HepG2 (cell line): Measurements from ENCODE around the gene GPHN. TPM values are rescaled to one million over a fixed set of nuclear protein-coding genes. Genes with fewer than 3 reads are reported as not detected.

Source experiments
- ATAC-seq: fragments of 200-7000 bp; cut with Tn5 transposase; 3 replicates; pipeline ENCODE4 v1.9.1; 2020; ENCODE audit warnings: mild to moderate bottlenecking, moderate library complexity
- BruUV-seq: library from RNA; stranded (reverse); fragments of 400-500 nt; replicated peaks from 2 replicates; lab custom pipeline; 2021; lab: Mats Ljungman, UMichigan
- CTCF ChIA-PET: fragments of 300-600 bp; formaldehyde crosslinking; extraction: SDS; loops from one replicate; lab custom pipeline; 2021; ENCODE audit warnings: low total read pairs, inconsistent platforms, low intra/inter-chr PET ratio; lab: Yijun Ruan, JAX
- POLR2A ChIA-PET: fragments of 350-600 bp; sonication (Branson Sonifier 250); formaldehyde crosslinking; loops from one replicate; lab custom pipeline; 2020; ENCODE audit warnings: antibody characterized with exemption, inconsistent platforms; lab: Yijun Ruan, JAX
- DNase-seq: peaks from one replicate; pipeline ENCODE4 v3.0.0-alpha.2; 2015; ENCODE audit warnings: low spot score
- FAIRE-seq: peaks from 3 replicates; lab custom pipeline; 2011; peaks lifted over from hg19 to GRCh38; lab: Jason Lieb, UNC
- H2AFZ ChIP-seq: one replicate; pipeline ENCODE4 v1.6.1; 2011; ENCODE audit warnings: low read length, inconsistent platforms
- H3K27ac ChIP-seq: fragments of 300-600 bp; 3 replicates; pipeline ENCODE4 v1.8.0; 2011; ENCODE audit warnings: mixed run types, mild to moderate bottlenecking, mixed read lengths, low read length, inconsistent platforms; ENCODE audit not compliant: insufficient read depth; ENCODE audit errors: extremely low read length
- H3K27me3 ChIP-seq, 2 experiments: fragments of 200-600 bp in 1 of 2; 2 replicates in 1 of 2; 3 replicates in 1 of 2; pipeline versions ENCODE4 v1.6.0 to v1.8.0; 2011; ENCODE audit warnings: low read length in 2 of 2, mild to moderate bottlenecking in 2 of 2, moderate library complexity in 2 of 2, inconsistent platforms in 1 of 2; ENCODE audit not compliant: insufficient read depth in 2 of 2, control insufficient read depth in 1 of 2
- H3K36me3 ChIP-seq, 2 experiments: fragments of 200-600 bp in 1 of 2; replicated peaks in 1 of 2; 2 replicates in 1 of 2; 3 replicates in 1 of 2; pipeline versions ENCODE4 v1.5.1 to v1.8.0; 2011; ENCODE audit warnings: low read length in 2 of 2, inconsistent platforms in 1 of 2; ENCODE audit not compliant: insufficient read depth in 2 of 2, control insufficient read depth in 1 of 2
- H3K4me1 ChIP-seq: 2 replicates; pipeline ENCODE4 v1.5.1; 2012; ENCODE audit warnings: low read length, inconsistent platforms; ENCODE audit not compliant: insufficient read depth
- H3K4me2 ChIP-seq: 2 replicates; pipeline ENCODE4 v1.6.0; 2011; ENCODE audit warnings: low read depth, low read length, inconsistent platforms
- H3K4me3 ChIP-seq, 3 experiments: fragments of 200-600 bp in 1 of 3; sonication (generic), shearing (Covaris generic) in 1 of 3; replicated peaks in 1 of 3; 2 replicates each; pipeline ENCODE4 v1.5.1; 2011 to 2016; ENCODE audit warnings: low read length in 3 of 3, inconsistent platforms in 2 of 3, low read depth in 2 of 3, mild to moderate bottlenecking in 2 of 3, control low read depth in 1 of 3, mixed read lengths in 1 of 3; ENCODE audit not compliant: insufficient read depth in 1 of 3
- H3K79me2 ChIP-seq: one replicate; pipeline ENCODE4 v1.6.1; 2011; ENCODE audit warnings: low read length, inconsistent platforms; ENCODE audit not compliant: insufficient read depth
- H3K9ac ChIP-seq: 2 replicates; pipeline ENCODE4 v1.6.0; 2011; ENCODE audit warnings: mild to moderate bottlenecking, low read depth, low read length, inconsistent platforms; ENCODE audit not compliant: insufficient read depth
- H3K9me3 ChIP-seq: 2 replicates; pipeline ENCODE4 v1.5.1; 2012; ENCODE audit warnings: mild to moderate bottlenecking, low read length
- H4K20me1 ChIP-seq: 2 replicates; pipeline ENCODE4 v1.6.0; 2011; ENCODE audit warnings: inconsistent platforms, mild to moderate bottlenecking, low read length, moderate library complexity; ENCODE audit not compliant: insufficient read depth
- CTCF ChIP-seq: sonication (generic); formaldehyde crosslinking; IDR thresholded peaks from 2 replicates; pipeline ENCODE4 v1.5.0; 2020; ENCODE audit warnings: mild to moderate bottlenecking, missing genetic modification reagents, moderate library complexity
- HNF1B ChIP-seq: sonication (generic); formaldehyde crosslinking; IDR thresholded peaks from 2 replicates; pipeline ENCODE4 v1.5.1; 2020; ENCODE audit warnings: mild to moderate bottlenecking, moderate library complexity, missing genetic modification reagents
- MEF2D ChIP-seq: sonication (generic); formaldehyde crosslinking; IDR thresholded peaks from 2 replicates; pipeline ENCODE4 v1.5.1; 2020; ENCODE audit warnings: mild to moderate bottlenecking, missing genetic modification reagents
- NFATC3 ChIP-seq: sonication (generic); formaldehyde crosslinking; IDR thresholded peaks from 2 replicates; pipeline ENCODE4 v1.5.1; 2020; ENCODE audit warnings: mild to moderate bottlenecking, missing genetic modification reagents
- RCOR2 ChIP-seq: IDR thresholded peaks from 2 replicates; pipeline ENCODE4 v1.6.1; 2016; ENCODE audit warnings: missing biosample characterization, missing genetic modification reagents
- SMAD9 ChIP-seq: sonication (generic); formaldehyde crosslinking; IDR thresholded peaks from 2 replicates; pipeline ENCODE4 v1.5.1; 2020; ENCODE audit warnings: mild to moderate bottlenecking, missing genetic modification reagents
- SMC3 ChIP-seq: IDR thresholded peaks from 2 replicates; pipeline ENCODE4 v1.6.1; 2011; ENCODE audit warnings: low read length, improper control_type of control experiment
- SSRP1 ChIP-seq: IDR thresholded peaks from 2 replicates; pipeline ENCODE4 v1.6.1; 2016; ENCODE audit warnings: control low read depth
- STAG1 ChIP-seq: sonication (generic); formaldehyde crosslinking; IDR thresholded peaks from 2 replicates; pipeline ENCODE4 v1.4.0; 2020; ENCODE audit warnings: missing genetic modification reagents
- SYNCRIP ChIP-seq: fragments of 200-400 bp; formaldehyde crosslinking; IDR thresholded peaks from 2 replicates; pipeline ENCODE4 v1.6.1; 2018; ENCODE audit warnings: mild to moderate bottlenecking, low read depth, low read length; ENCODE audit not compliant: insufficient read depth
- ZFY ChIP-seq: sonication (generic); formaldehyde crosslinking; IDR thresholded peaks from 2 replicates; pipeline ENCODE4 v1.4.0; 2020; ENCODE audit warnings: missing genetic modification reagents
- ZNF160 ChIP-seq: sonication (generic); formaldehyde crosslinking; IDR thresholded peaks from 2 replicates; pipeline ENCODE4 v1.8.0; 2022; ENCODE audit warnings: mild to moderate bottlenecking, inconsistent platforms, missing genetic modification reagents
- ZNF260 ChIP-seq: sonication (generic); formaldehyde crosslinking; IDR thresholded peaks from 2 replicates; pipeline ENCODE4 v1.4.0; 2020; ENCODE audit warnings: missing genetic modification reagents, low read depth, mild to moderate bottlenecking, borderline replicate concordance
- ZNF564 ChIP-seq: sonication (generic); formaldehyde crosslinking; IDR thresholded peaks from 2 replicates; pipeline ENCODE4 v1.8.1; 2023; ENCODE audit warnings: mild to moderate bottlenecking, missing genetic modification reagents
- ZNF639 ChIP-seq: conservative IDR thresholded peaks from 2 replicates; pipeline ENCODE4 v1.6.1; 2018; ENCODE audit warnings: missing genetic modification reagents
- WGBS: methylation state at CpG from one replicate; pipeline ENCODE4 v1.1.6; 2017; ENCODE audit warnings: low lambda C conversion rate; 5-methylcytosine and 5-hydroxymethylcytosine counted together
- in situ Hi-C: cut with HindIII; loops from 2 replicates; pipeline ENCODE4 v1.10.0; 2017; ENCODE audit warnings: low pct_unique_long_range_greater_than_20kb; ENCODE audit not compliant: extremely low pct_ligation_motif_present
- intact Hi-C: fragments of 100-400 bp; cut with micrococcal nuclease; formaldehyde crosslinking; loops from one replicate; pipeline ENCODE4 v1.10.0; 2022; ENCODE audit not compliant: unreplicated experiment
- polyA plus RNA-seq, 8 experiments: library from polyadenylated mRNA; depleted of rRNA in 3 of 8; stranded (reverse) in 7 of 8; unstranded in 1 of 8; fragments of >200 nt; fragmentation: Illumina TruSeq in 4 of 8; extraction: Trizol in 4 of 8; gene quantifications; 2 replicates each; pipeline versions ENCODE4 v1.2.1 to v1.2.3, GENCODE V29; 2011 to 2016; ENCODE audit warnings: low read depth in 4 of 8, missing spikeins in 1 of 8, mixed read lengths in 1 of 8; ENCODE audit not compliant: insufficient read depth in 1 of 8
- total RNA-seq, 5 experiments: library from RNA; depleted of rRNA; stranded (reverse); fragments of >200 nt; fragmentation: Illumina TruSeq; extraction: Trizol; gene quantifications; 2 replicates each; pipeline ENCODE4 v1.2.3, GENCODE V29; 2016; ENCODE audit warnings: low read depth in 1 of 5

Gene GPHN
- total and polyA plus RNA-seq, 2 of the 13 experiments (the other 11 are each of a cell fraction or from before 2014, with no cell fraction given) = 12.7 to 19.2 TPM

GRCh38 chr14:66662374-66662773 lies 154.4 kb downstream of the GPHN start:
- no peak overlapping the region for H2AFZ ChIP-seq
- H3K9ac ChIP-seq = no peak overlapping the region
- no peak overlapping the region for H3K4me3 ChIP-seq
- H3K9me3 ChIP-seq = peaks cover 15% of the 10 kb centered on the region
- 77% methylated on average over 4 of the region's 4 CpGs for WGBS
- H3K27me3 ChIP-seq = no peaks in the 10 kb centered on the region
- H4K20me1 ChIP-seq = no peaks in the 10 kb centered on the region
- H3K79me2 ChIP-seq = no peaks in the 10 kb centered on the region
- DNase-seq (peak; percentile 10), ATAC-seq (peak; percentile 61; the same call in 2 of the 3 replicates), FAIRE-seq (peak; percentile 71)
- H3K36me3 ChIP-seq = no peaks in the 10 kb centered on the region
- intact Hi-C loops (loop anchor here (1.0 to 5.0 kb wide), 3 partner anchors 38 to 260 kb away; no protein-coding TSS in a partner anchor), in situ Hi-C loops (no loop called here)
- TF ChIP-seq SMC3 (peak; percentile 35; the same call in 1 of the 2 replicates), CTCF (peak; percentile 57), STAG1 (CRISPR knock-in tag) (peak; percentile 64), SYNCRIP (no peak)
- no peaks in the 10 kb centered on the region for H3K4me1 ChIP-seq
- no TSS peak for BruUV-seq
- H3K27ac ChIP-seq = no peak overlapping the region
- ChIA-PET CTCF (interaction anchor here (0.7 to 1.6 kb wide), 3 partner anchors 38 to 260 kb away, joined by 3 to 9 read pairs (median 9); no protein-coding TSS in a partner anchor), POLR2A (no interaction called here)
- H3K4me2 ChIP-seq = no peak overlapping the region

- 95% methylated on average over 1 of the region's 1 CpG for WGBS
- no peak for FAIRE-seq
- TF ChIP-seq HNF1B (CRISPR knock-in tag) (no peak), ZNF639 (no peak), ZNF564 (CRISPR knock-in tag) (no peak), ZNF260 (CRISPR knock-in tag) (no peak), NFATC3 (CRISPR knock-in tag) (no peak), ZFY (CRISPR knock-in tag) (no peak), SSRP1 (CRISPR knock-in tag) (no peak), ZNF160 (CRISPR knock-in tag) (no peak), MEF2D (CRISPR knock-in tag) (no peak), RCOR2 (CRISPR knock-in tag) (no peak), SMAD9 (no peak)
These were observed 169.8 kb downstream of the GPHN start for GRCh38 chr14:66677780-66678179.

More at GRCh38 chr14:66677780-66678179, 169.8 kb downstream of the GPHN start:
- Histone ChIP-seq H3K9me3 (peaks cover 18% of the 10 kb centered on the region), H3K36me3 (no peaks in the 10 kb centered on the region), H3K4me2 (no peak overlapping the region), H2AFZ (no peak overlapping the region), H3K27me3 (no peaks in the 10 kb centered on the region), H3K4me3 (no peak overlapping the region), H3K27ac (no peak overlapping the region), H3K79me2 (peaks cover 7% of the 10 kb centered on the region), H3K9ac (no peak overlapping the region), H4K20me1 (no peaks in the 10 kb centered on the region), H3K4me1 (no peaks in the 10 kb centered on the region)
- POLR2A ChIA-PET = no interaction called here
- ATAC-seq (no peak), DNase-seq (no peak)
- intact Hi-C loops = loop anchor here (2.0 kb wide), 1 partner anchor 509 kb away; no protein-coding TSS in a partner anchor
- CTCF ChIA-PET = no interaction called here
- BruUV-seq = no TSS peak
- in situ Hi-C loops = no loop called here
